Brain microvascular endothelial cell (primary cell): ENCODE results near the gene SDHAF1.

Experiments used
- DNase-seq: peaks from one replicate; pipeline ENCODE4 v3.0.0-alpha.2; 2020
- H3K27ac ChIP-seq: fragments of 250-450 bp; sonication (Bioruptor Pico); 2 replicates; pipeline ENCODE4 v1.5.1; 2020; ENCODE audit warnings: mild to moderate bottlenecking, moderate library complexity
- H3K27me3 ChIP-seq: fragments of 250-450 bp; sonication (Bioruptor Pico); replicated peaks from 2 replicates; pipeline ENCODE4 v1.5.1; 2020; ENCODE audit warnings: mild to moderate bottlenecking
- H3K36me3 ChIP-seq: fragments of 250-450 bp; sonication (Bioruptor Pico); replicated peaks from 2 replicates; pipeline ENCODE4 v1.5.1; 2020; ENCODE audit warnings: mild to moderate bottlenecking
- H3K4me3 ChIP-seq: 2 replicates; pipeline ENCODE4 v1.5.1; 2011; ENCODE audit warnings: low read depth, mild to moderate bottlenecking, control low read depth, low read length, moderate library complexity
- CTCF ChIP-seq: IDR thresholded peaks from 2 replicates; pipeline ENCODE4 v1.5.1; 2011; ENCODE audit warnings: low read depth, mild to moderate bottlenecking, moderate library complexity, low read length, control low read depth, inconsistent platforms; ENCODE audit errors: missing control alignments
- in situ Hi-C: cut with HindIII; loops from 2 replicates; pipeline ENCODE4 v1.10.0; 2017; ENCODE audit warnings: low sequenced_read_pairs, low pct_ligation_motif_present

The SDHAF1 gene

GRCh38 chr19:36009633-36010379 is 14.8 kb downstream of the SDHAF1 start:
- Histone ChIP-seq H3K27ac (no peak overlapping the region), H3K4me3 (peak overlapping the region; percentile 42), H3K27me3 (no peaks in the 10 kb centered on the region), H3K36me3 (no peaks in the 10 kb centered on the region)
- in situ Hi-C loops = no loop called here
- no peak for DNase-seq
- TF ChIP-seq CTCF = no peak

- in situ Hi-C loops = no loop called here
- DNase-seq = no peak
- Histone ChIP-seq H3K4me3 (no peak overlapping the region), H3K27me3 (no peaks in the 10 kb centered on the region), H3K27ac (no peak overlapping the region), H3K36me3 (no peaks in the 10 kb centered on the region)
- no peak for TF ChIP-seq CTCF
Observed at GRCh38 chr19:36010402-36010801, 15.4 kb downstream of the SDHAF1 start.

- Histone ChIP-seq H3K27me3 (no peaks in the 10 kb centered on the region), H3K4me3 (peak overlapping the region; percentile 85), H3K36me3 (peaks cover 15% of the 10 kb centered on the region), H3K27ac (peak overlapping the region; percentile 56)
- no peak for TF ChIP-seq CTCF
- no peak for DNase-seq
- in situ Hi-C loops = no loop called here
Observed at GRCh38 chr19:36013280-36014011, 18.5 kb downstream of the SDHAF1 start.

GRCh38 chr19:36014012-36014924 is 19.3 kb downstream of the SDHAF1 start, which contains the start of gene ALKBH6:
ALKBH6 (minus strand) TSS chr19:36014213; CDS start chr19:36013397, 816 bp downstream.
- H3K4me3 ChIP-seq = peak within 1 kb of the TSS; percentile 85
- TF ChIP-seq CTCF = no peak
- H3K36me3 ChIP-seq = peaks cover 19% of the 10 kb centered on the region
- in situ Hi-C loops = no loop called here
- no peaks in the 10 kb centered on the region for H3K27me3 ChIP-seq
- peak within 1 kb of the TSS; percentile 56 for H3K27ac ChIP-seq
- DNase-seq = peak; percentile 99

- no peak for TF ChIP-seq CTCF
- in situ Hi-C loops = no loop called here
- DNase-seq = no peak
- Histone ChIP-seq H3K27ac (no peak overlapping the region), H3K27me3 (no peaks in the 10 kb centered on the region), H3K4me3 (no peak overlapping the region), H3K36me3 (peaks cover 24% of the 10 kb centered on the region)
Observed at GRCh38 chr19:36019061-36019670, 24.2 kb downstream of the SDHAF1 start.
